Central memory CD4-positive, alpha-beta T cell (primary cell): ENCODE results near the gene CFAP298.
"Not testable (repeated sequence)": the region's sequence is repeated elsewhere in the genome, so short reads cannot be mapped to it uniquely, and the experiment has no call there.

Experiments used
- DNase-seq: peaks from one replicate; pipeline ENCODE4 v3.0.0; 2022
- total RNA-seq, 3 experiments: gene quantifications; one replicate each; lab custom pipeline; 2026; lab: John Stamatoyannopoulos, UW

CFAP298 gene
- 7.9 to 10.6 (median 9.0) reads per million in 3 experiments for total RNA-seq

- DNase-seq = peak; percentile 91
Observed at GRCh38 chr21:32612075-32612998, at the start of gene CFAP298. TSS of gene CFAP298 (minus strand) at chr21:32612377. CDS start at chr21:32612243, 134 bp downstream.

- DNase-seq = not testable (repeated sequence)
Observed at GRCh38 chr21:32661026-32661782, 49.0 kb upstream of the CFAP298 start.

DNA sequence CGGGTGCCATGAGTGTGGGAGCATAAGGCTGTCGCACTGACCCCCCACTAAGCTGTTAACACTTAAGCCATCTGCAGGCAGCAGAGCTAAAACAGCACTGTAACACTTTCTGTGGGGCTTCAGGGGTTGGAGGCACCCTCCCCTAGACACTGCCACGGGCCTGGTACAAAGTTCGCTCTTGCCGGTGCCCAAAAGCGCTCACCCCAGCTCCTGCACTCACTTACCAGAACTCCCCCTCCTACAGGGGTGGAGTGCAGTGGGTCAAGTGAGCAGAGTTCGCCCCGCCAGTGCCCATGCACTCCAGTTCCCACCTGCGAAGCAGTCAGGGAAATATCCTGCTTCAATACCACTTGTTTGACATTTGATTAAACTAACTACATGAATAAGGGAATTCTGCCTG lies 46.3 kb upstream of the CFAP298 start:
- DNase-seq = no peak

- peak; percentile 18 for DNase-seq
Observed at GRCh38 chr21:32653326-32653901, 41.2 kb upstream of the CFAP298 start.

GRCh38 chr21:32648165-32648564 lies 36.0 kb upstream of the CFAP298 start:
- DNase-seq = no peak

DNA sequence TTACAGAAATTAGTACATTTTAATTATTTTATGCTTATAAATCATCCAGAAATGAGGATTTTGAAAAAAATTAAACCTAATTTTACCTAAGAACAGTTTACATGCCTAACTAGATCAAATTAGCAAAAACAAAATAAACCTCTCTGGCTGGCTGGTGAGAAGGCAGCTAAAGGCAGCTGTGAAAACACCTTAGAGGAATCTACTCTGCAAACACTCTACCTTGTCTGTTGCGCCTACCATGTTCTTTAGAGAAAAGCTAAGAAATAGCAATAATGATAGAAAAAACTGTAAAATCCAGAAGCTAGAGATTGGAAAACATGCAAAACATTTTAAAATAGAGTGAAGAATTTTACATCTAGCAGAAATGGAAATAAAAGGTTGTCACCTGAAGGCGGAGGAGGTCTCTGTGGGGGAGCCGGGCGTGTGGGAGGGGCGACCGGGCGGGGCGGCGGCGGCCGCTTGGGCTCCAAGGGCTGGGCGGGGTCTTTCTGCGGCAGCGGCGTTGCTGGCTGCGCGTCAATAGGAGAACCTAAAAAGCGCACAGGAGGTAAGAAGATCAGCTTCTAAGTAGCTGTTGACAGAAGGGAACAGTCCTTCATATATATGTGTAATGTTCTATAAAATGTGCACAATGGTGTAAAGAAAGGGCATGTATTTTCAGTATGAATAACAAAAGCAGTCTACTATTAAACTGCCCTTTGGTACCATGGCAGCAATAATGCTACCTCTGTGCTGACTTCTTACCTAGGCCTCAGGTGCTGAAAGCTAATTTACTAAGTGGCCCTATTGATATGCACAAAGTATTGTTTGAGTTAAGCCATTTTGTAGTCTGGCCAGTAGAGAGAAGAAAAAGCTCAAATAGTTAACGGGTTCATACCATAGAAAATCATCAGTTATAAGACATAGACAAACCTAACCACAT lies 33.3 kb upstream of the CFAP298 start:
- DNase-seq = no peak

DNA sequence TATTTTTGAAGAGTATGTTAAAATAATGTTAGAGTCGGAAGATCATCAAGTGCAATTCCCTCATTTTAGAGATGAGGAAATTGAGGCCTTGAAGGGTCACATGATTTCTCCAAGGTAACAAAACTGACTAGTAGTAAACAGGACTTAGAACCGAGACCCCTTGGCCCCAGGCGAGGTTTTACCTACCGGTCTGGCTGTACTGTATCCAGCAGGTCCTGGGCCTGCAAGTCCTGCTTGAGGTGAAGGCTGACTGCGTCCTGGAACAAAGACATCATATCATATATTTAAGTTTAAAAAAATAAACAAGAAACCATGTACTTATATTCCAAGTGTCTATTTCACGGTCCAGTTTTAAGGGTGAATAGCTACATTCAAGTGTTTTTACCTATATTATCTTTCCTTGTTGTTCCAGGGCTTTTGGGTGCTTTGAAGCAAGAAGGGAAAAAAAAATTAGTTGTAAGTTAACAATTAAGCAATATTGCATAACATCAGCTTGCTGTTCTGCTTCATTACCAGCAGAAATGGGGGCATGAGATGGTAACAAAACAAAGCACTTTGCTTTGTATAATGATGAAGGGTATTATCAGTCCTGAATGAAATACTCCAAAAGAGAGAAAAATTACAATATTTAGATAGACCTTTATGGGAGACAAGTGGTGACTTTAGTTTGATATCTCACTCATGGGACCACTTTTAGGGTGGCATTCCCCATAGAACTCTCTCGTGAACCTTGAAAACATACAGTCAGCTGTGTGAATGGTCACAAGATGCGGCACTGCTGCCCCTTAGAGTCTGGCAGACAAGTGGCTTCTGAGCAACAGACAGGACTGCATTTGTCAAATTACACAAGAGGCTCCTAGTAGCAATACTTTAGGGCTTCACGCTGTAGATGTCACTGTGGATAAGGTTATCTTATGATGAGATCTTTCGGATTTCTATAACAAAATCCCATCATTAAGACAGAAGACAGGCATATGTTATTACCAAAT lies 29.8 kb upstream of the CFAP298 start:
- no peak for DNase-seq

GRCh38 chr21:32626621-32627196 lies 14.5 kb upstream of the CFAP298 start:
- DNase-seq = no peak

DNA sequence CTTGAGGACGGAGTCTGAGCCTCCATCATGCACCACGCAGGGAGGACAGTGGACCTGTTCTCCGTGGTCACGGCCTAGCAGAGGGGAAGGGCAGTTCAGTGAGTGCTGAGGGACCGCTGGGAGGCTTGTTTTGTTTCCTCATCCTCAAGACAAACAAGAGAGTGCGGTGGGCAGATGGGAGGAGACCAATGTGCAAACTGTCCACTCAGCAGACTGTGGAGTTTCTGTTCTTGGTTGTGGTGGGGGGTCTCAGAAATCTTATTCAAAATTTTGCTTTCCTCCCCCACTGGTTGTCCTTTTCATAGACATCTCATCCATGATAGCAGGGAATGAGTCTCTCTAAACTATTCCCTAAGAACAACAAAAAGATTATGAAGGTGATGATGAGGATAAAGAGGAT lies 6.0 kb upstream of the CFAP298 start:
- not testable (repeated sequence) for DNase-seq

GRCh38 chr21:32613436-32614043 lies 1.4 kb upstream of the CFAP298 start:
- no peak for DNase-seq

DNA sequence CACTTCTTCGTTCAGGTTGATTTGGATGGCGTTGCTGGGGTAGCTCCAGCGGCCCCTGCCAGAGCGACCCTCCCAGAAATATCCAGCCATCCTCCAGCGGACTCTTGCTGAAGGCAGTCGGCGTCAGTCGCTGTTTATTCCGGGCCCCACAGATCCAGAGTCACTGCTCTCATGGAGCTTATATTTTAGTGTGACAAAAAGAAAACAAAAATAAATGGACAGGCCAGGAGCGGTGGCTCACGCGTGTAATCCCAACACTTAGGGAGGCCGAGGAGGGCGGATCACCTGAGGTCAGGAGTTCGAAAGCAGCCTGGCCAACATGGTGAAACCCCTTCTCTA lies 791 bp upstream of the CFAP298 start:
- DNase-seq = no peak

- peak; percentile 19 for DNase-seq
Observed at GRCh38 chr21:32611471-32611997, 643 bp downstream of the CFAP298 start.

DNA sequence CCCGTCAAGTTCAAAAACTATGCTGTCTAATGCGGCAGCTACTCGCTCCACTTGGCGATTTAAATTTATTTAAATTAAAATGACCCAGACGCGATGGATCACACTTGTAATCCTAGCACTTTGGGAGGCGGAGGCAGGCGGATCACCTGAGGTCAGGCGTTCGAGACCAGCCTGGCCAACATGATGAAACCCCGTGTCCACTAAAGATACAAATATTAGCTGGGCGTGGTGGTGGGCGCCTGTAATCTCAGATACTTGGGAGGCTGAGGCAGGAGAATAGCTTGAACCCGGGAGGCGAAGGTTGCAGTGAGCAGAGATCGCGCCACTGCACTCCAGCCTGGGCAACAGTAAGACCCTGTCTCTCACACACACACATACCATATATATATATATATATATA lies 1.2 kb downstream of the CFAP298 start:
- DNase-seq = not testable (repeated sequence)

- no peak for DNase-seq
Observed at GRCh38 chr21:32608851-32609250, 3.3 kb downstream of the CFAP298 start.

DNA sequence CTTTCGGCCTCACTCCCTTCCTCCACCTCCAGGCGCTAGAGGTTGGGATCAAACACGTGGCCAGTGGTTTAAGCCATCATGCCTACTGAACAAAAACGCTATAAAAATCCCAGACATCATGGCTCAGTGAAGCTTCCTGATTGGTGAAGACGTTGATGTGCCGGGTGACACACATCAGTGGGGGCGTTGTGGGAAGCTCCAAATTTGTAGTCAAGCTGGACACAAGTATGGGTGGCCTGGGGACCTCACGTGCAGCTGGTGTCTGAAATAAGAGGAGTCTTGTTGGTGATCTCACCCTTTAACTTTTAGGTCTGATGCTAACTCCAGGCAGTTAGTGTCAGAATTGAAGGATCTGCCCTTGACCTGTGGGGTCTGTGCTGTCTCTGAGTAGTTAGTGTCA lies 6.7 kb downstream of the CFAP298 start:
- no peak for DNase-seq

DNA sequence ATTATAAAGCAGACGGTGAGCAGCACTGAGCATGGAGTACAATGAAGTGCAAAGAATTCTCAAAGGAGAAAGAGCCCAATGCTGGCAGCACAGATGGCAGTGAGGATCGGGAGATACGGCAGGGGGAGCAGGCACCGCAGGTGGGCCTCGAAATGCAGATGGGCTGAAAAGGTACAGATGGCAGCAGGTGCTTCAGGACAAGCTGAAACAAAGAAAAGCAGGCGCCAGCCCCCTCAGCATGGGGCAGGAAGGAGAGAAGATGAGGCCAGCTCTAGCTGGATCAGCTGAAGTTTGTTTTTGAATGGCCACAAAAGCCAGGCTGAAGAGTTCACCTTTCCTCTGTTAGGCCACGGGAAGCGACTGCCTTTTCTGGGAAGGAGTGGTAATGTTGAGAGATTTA lies 7.7 kb downstream of the CFAP298 start:
- DNase-seq = no peak

- no peak for DNase-seq
Observed at GRCh38 chr21:32603131-32603530, 9.0 kb downstream of the CFAP298 start.

DNA sequence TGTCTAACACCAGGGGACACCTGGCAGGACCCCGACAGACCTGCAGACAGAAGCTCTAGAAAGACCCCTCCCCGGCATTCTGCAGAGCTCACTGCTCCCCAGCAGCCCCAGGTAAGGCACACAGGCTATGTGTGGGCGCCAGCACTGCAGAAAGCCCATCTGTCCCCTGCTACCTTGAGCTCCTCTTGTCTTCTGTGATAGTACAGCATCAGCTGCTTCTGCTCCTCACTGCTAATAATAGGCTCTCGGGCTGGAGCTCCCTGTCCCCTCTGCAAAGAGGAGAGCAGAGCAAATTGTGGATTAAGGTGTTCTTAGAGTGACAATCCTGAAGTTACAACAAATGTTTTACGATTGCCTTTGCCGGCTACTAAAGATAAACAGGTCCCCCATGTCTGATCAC lies 10.1 kb downstream of the CFAP298 start:
- DNase-seq = no peak

DNA sequence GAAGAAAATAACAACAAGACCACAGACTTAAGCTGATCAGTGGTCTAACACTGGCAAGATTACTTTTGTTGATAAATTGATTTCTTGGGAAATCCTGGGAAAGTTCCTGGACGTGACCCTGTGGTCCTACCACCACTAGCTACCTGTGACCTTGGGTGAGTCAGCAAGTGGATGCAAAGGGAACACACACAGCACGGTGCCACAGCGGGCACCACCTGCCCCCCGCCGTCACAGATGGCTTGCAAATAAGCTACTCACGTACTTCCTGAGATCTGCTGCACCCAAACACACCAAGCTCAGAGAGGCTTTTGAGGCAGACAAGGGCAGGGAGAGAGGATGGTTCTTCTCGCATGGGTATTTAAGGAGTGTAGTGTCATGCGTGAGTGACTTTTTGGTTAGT lies 12.7 kb downstream of the CFAP298 start:
- no peak for DNase-seq

- DNase-seq = no peak
Observed at GRCh38 chr21:32599091-32599490, 13.1 kb downstream of the CFAP298 start.
